DND-41 (cell line): Measurements from ENCODE around the gene BACH2.

Experiments used
- ATAC-seq: fragments of 200-7000 bp; cut with Tn5 transposase; 3 replicates; pipeline ENCODE4 v1.9.1; 2021; ENCODE audit warnings: low read depth; ENCODE audit not compliant: insufficient read depth
- DNase-seq: peaks from one replicate; pipeline ENCODE4 v3.0.0-alpha.2; 2020
- H2AFZ ChIP-seq: 2 replicates; pipeline ENCODE4 v1.6.0; 2012; ENCODE audit warnings: low read depth, low read length
- H3K27ac ChIP-seq: 2 replicates; pipeline ENCODE4 v1.5.1; 2012; ENCODE audit warnings: low read length, inconsistent platforms
- H3K27me3 ChIP-seq: fragments of 200-600 bp; sonication (generic); 2 replicates; pipeline ENCODE4 v1.6.0; 2012; ENCODE audit warnings: low read length, mild to moderate bottlenecking, inconsistent platforms; ENCODE audit not compliant: insufficient read depth, poor library complexity
- H3K36me3 ChIP-seq: 2 replicates; pipeline ENCODE4 v1.5.1; 2012; ENCODE audit warnings: low read length, inconsistent platforms; ENCODE audit not compliant: insufficient read depth
- H3K4me1 ChIP-seq: 2 replicates; pipeline ENCODE4 v1.5.1; 2012; ENCODE audit warnings: mild to moderate bottlenecking, low read length; ENCODE audit not compliant: insufficient read depth
- H3K4me2 ChIP-seq: 2 replicates; pipeline ENCODE4 v1.6.0; 2012; ENCODE audit warnings: mild to moderate bottlenecking, moderate library complexity, low read length, inconsistent platforms; ENCODE audit not compliant: insufficient read depth
- H3K4me3 ChIP-seq, 2 experiments: fragments of 200-600 bp in 1 of 2; shearing (Covaris generic) in 1 of 2; 2 replicates each; pipeline ENCODE4 v1.5.1; 2012 to 2016; ENCODE audit warnings: inconsistent platforms in 2 of 2, low read length in 2 of 2, mild to moderate bottlenecking in 2 of 2, low read depth in 1 of 2, moderate library complexity in 1 of 2
- H3K79me2 ChIP-seq: 2 replicates; pipeline ENCODE4 v1.6.0; 2012; ENCODE audit warnings: low read length, inconsistent platforms; ENCODE audit not compliant: insufficient read depth
- H3K9ac ChIP-seq: 2 replicates; pipeline ENCODE4 v1.6.0; 2012; ENCODE audit warnings: low read depth, mild to moderate bottlenecking, inconsistent platforms, low read length, moderate library complexity
- H3K9me3 ChIP-seq: 2 replicates; pipeline ENCODE4 v1.5.1; 2012; ENCODE audit warnings: low read length, moderate library complexity, mild to moderate bottlenecking, inconsistent platforms; ENCODE audit not compliant: insufficient read depth, severe bottlenecking
- H4K20me1 ChIP-seq: 2 replicates; pipeline ENCODE4 v1.6.0; 2012; ENCODE audit warnings: low read length; ENCODE audit not compliant: insufficient read depth
- CTCF ChIP-seq: IDR thresholded peaks from 2 replicates; pipeline ENCODE4 v1.5.1; 2012; ENCODE audit warnings: borderline replicate concordance, low read length, moderate library complexity, mild to moderate bottlenecking; ENCODE audit not compliant: poor library complexity, severe bottlenecking; ENCODE audit errors: extremely low read depth
- EZH2 ChIP-seq: IDR thresholded peaks from 3 replicates; pipeline ENCODE4 v1.6.1; 2012; ENCODE audit warnings: borderline replicate concordance, low read depth, mild to moderate bottlenecking, moderate library complexity, low read length, inconsistent platforms; ENCODE audit not compliant: severe bottlenecking

Gene BACH2

GRCh38 chr6:89992818-89993217, 303.8 kb downstream of the BACH2 start:
- Histone ChIP-seq H3K4me1 (no peaks in the 10 kb centered on the region), H2AFZ (no peak overlapping the region), H3K4me2 (no peak overlapping the region), H3K27me3 (no peaks in the 10 kb centered on the region), H3K9ac (no peak overlapping the region), H3K9me3 (no peaks in the 10 kb centered on the region), H4K20me1 (no peaks in the 10 kb centered on the region), H3K27ac (no peak overlapping the region), H3K36me3 (no peaks in the 10 kb centered on the region), H3K4me3 (no peak overlapping the region), H3K79me2 (no peaks in the 10 kb centered on the region)
- no peak for TF ChIP-seq CTCF
- TF ChIP-seq EZH2: no peak
- no peak for DNase-seq
- ATAC-seq: no peak

GRCh38 chr6:89989742-89990141, 306.9 kb downstream of the BACH2 start:
- H3K4me1 ChIP-seq: peaks cover 14% of the 10 kb centered on the region
- H3K79me2 ChIP-seq: no peaks in the 10 kb centered on the region
- no peak overlapping the region for H3K9ac ChIP-seq
- DNase-seq: no peak
- H3K27ac ChIP-seq: no peak overlapping the region
- H3K9me3 ChIP-seq: no peaks in the 10 kb centered on the region
- no peak for ATAC-seq
- H3K4me3 ChIP-seq: no peak overlapping the region
- no peaks in the 10 kb centered on the region for H3K27me3 ChIP-seq
- TF ChIP-seq CTCF (no peak), EZH2 (no peak)
- no peak overlapping the region for H2AFZ ChIP-seq
- no peak overlapping the region for H3K4me2 ChIP-seq
- H4K20me1 ChIP-seq: no peaks in the 10 kb centered on the region
- no peaks in the 10 kb centered on the region for H3K36me3 ChIP-seq

GRCh38 chr6:89987830-89988229, 308.8 kb downstream of the BACH2 start:
- Histone ChIP-seq H3K4me3 (no peak overlapping the region), H3K27me3 (no peaks in the 10 kb centered on the region), H3K9me3 (no peaks in the 10 kb centered on the region), H4K20me1 (no peaks in the 10 kb centered on the region), H3K79me2 (no peaks in the 10 kb centered on the region), H3K36me3 (no peaks in the 10 kb centered on the region), H2AFZ (no peak overlapping the region), H3K4me2 (no peak overlapping the region), H3K9ac (no peak overlapping the region), H3K4me1 (peaks cover 15% of the 10 kb centered on the region), H3K27ac (no peak overlapping the region)
- TF ChIP-seq EZH2: no peak
- no peak for TF ChIP-seq CTCF
- DNase-seq: no peak
- ATAC-seq: no peak

GRCh38 chr6:89987140-89987539, 309.5 kb downstream of the BACH2 start:
- no peaks in the 10 kb centered on the region for H3K36me3 ChIP-seq
- no peaks in the 10 kb centered on the region for H3K79me2 ChIP-seq
- no peaks in the 10 kb centered on the region for H3K27me3 ChIP-seq
- no peak overlapping the region for H3K4me3 ChIP-seq
- H4K20me1 ChIP-seq: no peaks in the 10 kb centered on the region
- ATAC-seq (no peak), DNase-seq (no peak)
- no peak overlapping the region for H2AFZ ChIP-seq
- no peak for TF ChIP-seq EZH2
- no peak for TF ChIP-seq CTCF
- H3K9ac ChIP-seq: no peak overlapping the region
- H3K4me1 ChIP-seq: peaks cover 15% of the 10 kb centered on the region
- no peaks in the 10 kb centered on the region for H3K9me3 ChIP-seq
- no peak overlapping the region for H3K4me2 ChIP-seq
- H3K27ac ChIP-seq: no peak overlapping the region
